Neural progenitor cell (in vitro differentiated cells): ENCODE measurements around the gene TACR1.

Experiments used
- EZH2 ChIP-seq: fragments of 200-600 bp; sonication (generic); IDR thresholded peaks from 2 replicates; pipeline ENCODE4 v1.6.1; 2017; ENCODE audit warnings: antibody characterized with exemption, mild to moderate bottlenecking, moderate library complexity
- EZH2phosphoT487 ChIP-seq: fragments of 200-600 bp; sonication (generic); IDR thresholded peaks from 2 replicates; pipeline ENCODE4 v1.6.1; 2017; ENCODE audit warnings: antibody characterized with exemption
- TF ChIP-seq, protein P1 (sequence below): fragments of 200-600 bp; sonication (generic); IDR thresholded peaks from 2 replicates; pipeline ENCODE4 v1.5.1; 2017; ENCODE audit warnings: antibody characterized with exemption, mild to moderate bottlenecking

DNA sequence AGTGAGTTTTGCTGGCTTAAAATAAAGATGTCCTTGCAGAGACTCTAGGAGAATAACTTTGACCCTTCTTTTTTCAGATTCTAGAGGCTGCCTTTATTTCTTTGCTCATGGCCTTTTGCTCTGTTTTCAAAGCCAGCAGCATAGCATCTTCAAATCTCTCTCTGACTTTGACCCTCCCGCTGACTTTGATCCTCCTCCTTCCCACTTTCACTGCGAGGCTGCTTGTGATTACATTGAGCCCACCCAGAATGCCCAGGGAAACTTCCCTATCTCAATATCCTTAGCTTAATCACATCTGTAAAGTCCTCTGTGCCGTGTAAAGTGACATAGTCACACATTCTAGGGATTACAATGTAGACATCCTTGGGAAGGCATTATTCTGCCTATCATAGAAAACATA is 23.9 kb downstream of the TACR1 start:
- TF ChIP-seq, protein P1, sequence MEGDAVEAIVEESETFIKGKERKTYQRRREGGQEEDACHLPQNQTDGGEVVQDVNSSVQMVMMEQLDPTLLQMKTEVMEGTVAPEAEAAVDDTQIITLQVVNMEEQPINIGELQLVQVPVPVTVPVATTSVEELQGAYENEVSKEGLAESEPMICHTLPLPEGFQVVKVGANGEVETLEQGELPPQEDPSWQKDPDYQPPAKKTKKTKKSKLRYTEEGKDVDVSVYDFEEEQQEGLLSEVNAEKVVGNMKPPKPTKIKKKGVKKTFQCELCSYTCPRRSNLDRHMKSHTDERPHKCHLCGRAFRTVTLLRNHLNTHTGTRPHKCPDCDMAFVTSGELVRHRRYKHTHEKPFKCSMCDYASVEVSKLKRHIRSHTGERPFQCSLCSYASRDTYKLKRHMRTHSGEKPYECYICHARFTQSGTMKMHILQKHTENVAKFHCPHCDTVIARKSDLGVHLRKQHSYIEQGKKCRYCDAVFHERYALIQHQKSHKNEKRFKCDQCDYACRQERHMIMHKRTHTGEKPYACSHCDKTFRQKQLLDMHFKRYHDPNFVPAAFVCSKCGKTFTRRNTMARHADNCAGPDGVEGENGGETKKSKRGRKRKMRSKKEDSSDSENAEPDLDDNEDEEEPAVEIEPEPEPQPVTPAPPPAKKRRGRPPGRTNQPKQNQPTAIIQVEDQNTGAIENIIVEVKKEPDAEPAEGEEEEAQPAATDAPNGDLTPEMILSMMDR = no peak
- no peak for TF ChIP-seq EZH2
- TF ChIP-seq EZH2phosphoT487 = no peak
